SK-N-MC (cell line): ENCODE results near the gene FYB2.

Source experiments
- EZH2 ChIP-seq: fragments of 200-600 bp; sonication (generic); IDR thresholded peaks from one replicate; pipeline ENCODE4 v1.6.1; 2017; ENCODE audit warnings: antibody characterized with exemption
- FOXP2 ChIP-seq: optimal IDR thresholded peaks from 2 replicates; pipeline ENCODE3; 2011; ENCODE audit warnings: mild to moderate bottlenecking, moderate library complexity; ENCODE audit not compliant: insufficient read depth; ENCODE audit errors: extremely low read length, control extremely low read depth
- POLR2AphosphoS5 ChIP-seq: IDR thresholded peaks from 2 replicates; pipeline ENCODE4 v1.6.1; 2012; ENCODE audit warnings: mild to moderate bottlenecking, low read depth, low read length, borderline replicate concordance

DNA sequence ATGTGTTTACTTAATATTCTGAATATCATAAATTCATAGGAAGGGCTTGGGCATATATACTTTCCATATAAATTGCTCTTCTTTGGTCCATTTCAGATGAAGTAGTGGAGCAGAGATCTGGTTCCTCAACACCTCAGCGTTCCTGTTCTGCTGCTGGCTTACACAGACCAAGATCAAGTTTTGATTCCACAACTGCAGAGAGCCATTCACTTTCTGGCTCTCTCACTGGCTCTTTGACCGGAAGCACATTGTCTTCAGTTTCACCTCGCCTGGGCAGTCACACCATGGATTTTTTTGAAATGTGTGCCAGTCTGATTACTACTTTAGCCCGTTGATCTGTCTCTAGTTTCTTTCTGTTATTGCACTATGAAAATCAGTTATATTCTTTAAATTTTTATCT, 111.8 kb downstream of the FYB2 start:
- TF ChIP-seq EZH2, result no peak
- TF ChIP-seq POLR2AphosphoS5, result no peak
- TF ChIP-seq FOXP2, result no peak
